Measurements from ENCODE around the gene NHERF1.

The NHERF1 gene

GRCh38 chr17:74769856-74770497 lies 21.5 kb downstream of the NHERF1 start:
- DNase-seq: no peak

- DNase-seq: peak; percentile 76
Observed at GRCh38 chr17:74770498-74771318, 22.3 kb downstream of the NHERF1 start.

- no peak for DNase-seq
Observed at GRCh38 chr17:74771319-74771914, 23.0 kb downstream of the NHERF1 start.

GRCh38 chr17:74772053-74772452 lies 23.6 kb downstream of the NHERF1 start:
- no peak for DNase-seq

GRCh38 chr17:74773414-74773813 lies 25.0 kb downstream of the NHERF1 start:
- DNase-seq: no peak

GRCh38 chr17:74773871-74774286 lies 25.5 kb downstream of the NHERF1 start:
- no peak for DNase-seq

- DNase-seq: no peak
Observed at GRCh38 chr17:74775409-74776043, 27.1 kb downstream of the NHERF1 start.

GRCh38 chr17:74776044-74776962 lies 27.9 kb downstream of the NHERF1 start, which contains the start of gene NAT9:
Gene NAT9 (minus strand): TSS chr17:74776345. CDS start chr17:74775698, 647 bp downstream.
- DNase-seq: peak; percentile 98

GRCh38 chr17:74776990-74777389 lies 28.6 kb downstream of the NHERF1 start:
- no peak for DNase-seq

GRCh38 chr17:74777901-74778515 lies 29.6 kb downstream of the NHERF1 start:
- no peak for DNase-seq

GRCh38 chr17:74778960-74779359 lies 30.5 kb downstream of the NHERF1 start:
- no peak for DNase-seq

GRCh38 chr17:74779501-74779900 lies 31.1 kb downstream of the NHERF1 start:
- no peak for DNase-seq

GRCh38 chr17:74779948-74780400 lies 31.5 kb downstream of the NHERF1 start:
- DNase-seq: no peak

GRCh38 chr17:74780443-74781238 lies 32.2 kb downstream of the NHERF1 start:
- peak; percentile 65 for DNase-seq

GRCh38 chr17:74782571-74782970 lies 34.1 kb downstream of the NHERF1 start:
- no peak for DNase-seq

GRCh38 chr17:74784125-74784810 lies 35.8 kb downstream of the NHERF1 start:
- DNase-seq: no peak

GRCh38 chr17:74785096-74785980 lies 36.9 kb downstream of the NHERF1 start:
- DNase-seq: no peak

- DNase-seq: no peak
Observed at GRCh38 chr17:74785981-74786360, 37.5 kb downstream of the NHERF1 start.

GRCh38 chr17:74786431-74787055 lies 38.1 kb downstream of the NHERF1 start:
- DNase-seq: no peak

All from NCI-H82 (cell line).